PC-3 (cell line): ENCODE data around the gene CHST11. TPM values are rescaled to one million over a fixed set of nuclear protein-coding genes. Genes with fewer than 3 reads are reported as not detected.

Experiments used
- ATAC-seq: fragments of 200-7000 bp; cut with Tn5 transposase; 2 replicates; pipeline ENCODE4 v1.9.1; 2020; ENCODE audit warnings: mild to moderate bottlenecking, moderate library complexity
- BruUV-seq: library from RNA; stranded (reverse); fragments of 400-500 nt; replicated peaks from 2 replicates; lab custom pipeline; 2021; lab: Mats Ljungman, UMichigan
- CTCF ChIA-PET: fragments of 300-600 bp; sonication (Branson Sonifier 250); formaldehyde crosslinking; loops from one replicate; lab custom pipeline; 2022; ENCODE audit warnings: antibody characterized with exemption; lab: Charles Lee
- POLR2A ChIA-PET: fragments of 300-600 bp; sonication (Branson Sonifier 250); formaldehyde crosslinking; loops from one replicate; lab custom pipeline; 2022; ENCODE audit warnings: antibody characterized with exemption; ENCODE audit not compliant: unreplicated experiment; lab: Charles Lee
- DNase-seq: peaks from one replicate; pipeline ENCODE4 v3.0.0-alpha.2; 2015
- H2AFZ ChIP-seq: fragments of 300-600 bp; sonication (generic); 2 replicates; pipeline ENCODE4 v1.6.0; 2016; ENCODE audit warnings: antibody characterized with exemption, low read length
- H3F3A ChIP-seq: fragments of 300-600 bp; sonication (generic); one replicate; pipeline ENCODE4 v1.6.0; 2017; ENCODE audit warnings: antibody characterized with exemption, low read length, control low read depth, mild to moderate bottlenecking; ENCODE audit not compliant: unreplicated experiment
- H3K27ac ChIP-seq: fragments of 300-600 bp; sonication (generic); 2 replicates; pipeline ENCODE4 v1.5.1; 2016; ENCODE audit warnings: mild to moderate bottlenecking, low read length
- H3K27me3 ChIP-seq: fragments of 300-600 bp; sonication (generic); 2 replicates; pipeline ENCODE4 v1.6.1; 2016; ENCODE audit warnings: low read length, mixed read lengths
- H3K36me3 ChIP-seq: fragments of 300-600 bp; sonication (generic); 2 replicates; pipeline ENCODE4 v1.6.1; 2016; ENCODE audit warnings: low read depth, mixed run types, low read length, mixed read lengths
- H3K4me1 ChIP-seq: fragments of 300-600 bp; sonication (generic); 2 replicates; pipeline ENCODE4 v1.5.1; 2016; ENCODE audit warnings: low read length; ENCODE audit not compliant: insufficient read depth
- H3K4me2 ChIP-seq: fragments of 300-600 bp; sonication (generic); 2 replicates; pipeline ENCODE4 v1.6.0; 2016; ENCODE audit warnings: low read length
- H3K4me3 ChIP-seq: fragments of 300-600 bp; sonication (generic); 2 replicates; pipeline ENCODE4 v1.5.1; 2016; ENCODE audit warnings: mild to moderate bottlenecking, low read length, mixed read lengths
- H3K79me2 ChIP-seq: fragments of 300-600 bp; sonication (generic); 2 replicates; pipeline ENCODE4 v1.6.1; 2017; ENCODE audit warnings: low read length, mixed read lengths
- H3K9ac ChIP-seq: fragments of 300-600 bp; sonication (generic); 2 replicates; pipeline ENCODE4 v1.6.0; 2016; ENCODE audit warnings: mild to moderate bottlenecking, low read length
- H3K9me2 ChIP-seq: fragments of 300-600 bp; sonication (generic); replicated peaks from 2 replicates; pipeline ENCODE4 v1.6.1; 2016; ENCODE audit warnings: mixed run types, low read length, mixed read lengths
- H3K9me3 ChIP-seq: fragments of 300-600 bp; sonication (generic); 2 replicates; pipeline ENCODE4 v1.6.1; 2016; ENCODE audit warnings: low read length, mixed read lengths
- H4K20me1 ChIP-seq: fragments of 300-600 bp; sonication (generic); 2 replicates; pipeline ENCODE4 v1.6.1; 2016; ENCODE audit warnings: low read length, mixed read lengths
- EZH2 ChIP-seq: fragments of 300-600 bp; sonication (generic); IDR thresholded peaks from one replicate; pipeline ENCODE4 v1.6.1; 2017; ENCODE audit warnings: antibody characterized with exemption, mild to moderate bottlenecking, low read length; ENCODE audit not compliant: unreplicated experiment
- EZH2phosphoT487 ChIP-seq: fragments of 300-600 bp; sonication (generic); IDR thresholded peaks from 2 replicates; pipeline ENCODE4 v1.6.1; 2018; ENCODE audit warnings: mild to moderate bottlenecking, antibody characterized with exemption, low read length, borderline replicate concordance
- intact Hi-C: fragments of 100-400 bp; cut with micrococcal nuclease; formaldehyde crosslinking; loops from 2 replicates; pipeline ENCODE4 v1.9.0; 2023
- total RNA-seq: library from RNA; depleted of rRNA; stranded (reverse); fragments of >200 nt; gene quantifications from 2 replicates; pipeline ENCODE4 v1.2.3, GENCODE V29; 2014
- TF ChIP-seq, protein P1 (sequence below): fragments of 300-600 bp; sonication (generic); conservative IDR thresholded peaks from 2 replicates; pipeline ENCODE4 v1.5.1; 2017; ENCODE audit warnings: antibody characterized with exemption, low read depth, mild to moderate bottlenecking, low read length

Gene CHST11
- total RNA-seq, 1 experiment from 2014 or later = 53.5 TPM

DNA sequence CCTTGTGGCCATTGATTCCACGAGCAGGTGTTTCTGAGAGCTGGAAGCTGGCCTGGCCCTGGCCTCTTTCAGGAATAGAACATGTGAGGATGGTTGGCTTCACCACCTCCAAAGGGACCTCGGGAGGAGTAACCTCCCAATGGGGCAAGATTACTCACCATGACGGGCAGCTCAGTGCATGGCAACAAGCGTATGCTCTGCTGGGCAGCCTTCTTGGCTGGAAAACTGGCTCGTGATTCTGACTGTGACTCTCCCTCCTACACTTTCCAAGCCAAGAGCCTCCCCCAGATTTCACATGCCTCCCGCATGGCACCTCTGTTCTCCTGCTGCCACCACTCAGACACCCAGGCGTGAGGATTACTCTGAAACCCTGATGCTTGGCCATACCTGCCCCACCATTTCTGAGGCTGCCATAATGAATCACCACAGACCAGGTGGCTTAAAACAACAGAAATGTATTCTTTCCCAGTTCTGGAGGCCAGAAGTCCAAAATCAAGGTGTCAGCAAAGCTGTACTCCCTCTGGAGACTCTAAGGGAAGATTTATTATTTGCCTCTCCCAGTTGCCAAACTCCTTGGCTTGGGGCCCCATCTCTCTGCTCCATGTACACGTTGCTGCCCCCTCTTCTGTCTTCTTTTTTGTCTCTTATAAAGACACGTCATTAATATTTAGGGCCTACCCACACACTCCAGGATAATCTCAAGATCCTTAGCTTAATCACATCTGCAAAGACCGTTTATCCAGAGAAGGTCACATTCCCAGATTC, 215.9 kb downstream of the CHST11 start:
- H3K27ac ChIP-seq = peak overlapping the region; percentile 77
- peak; percentile 28 for ATAC-seq
- H3K9me3 ChIP-seq = no peaks in the 10 kb centered on the region
- H3K4me1 ChIP-seq = peaks cover 59% of the 10 kb centered on the region
- H3K9ac ChIP-seq = peak overlapping the region; percentile 9; the same call in 1 of the 2 replicates
- no peaks in the 10 kb centered on the region for H3K9me2 ChIP-seq
- peak overlapping the region; percentile 83 for H3K4me2 ChIP-seq
- BruUV-seq = no TSS peak
- H4K20me1 ChIP-seq = no peaks in the 10 kb centered on the region
- peaks cover 10% of the 10 kb centered on the region for H3K79me2 ChIP-seq
- DNase-seq = peak; percentile 59
- H2AFZ ChIP-seq = no peak overlapping the region
- no peaks in the 10 kb centered on the region for H3F3A ChIP-seq
- TF ChIP-seq EZH2 = no peak
- TF ChIP-seq EZH2phosphoT487 = no peak
- TF ChIP-seq, protein P1, sequence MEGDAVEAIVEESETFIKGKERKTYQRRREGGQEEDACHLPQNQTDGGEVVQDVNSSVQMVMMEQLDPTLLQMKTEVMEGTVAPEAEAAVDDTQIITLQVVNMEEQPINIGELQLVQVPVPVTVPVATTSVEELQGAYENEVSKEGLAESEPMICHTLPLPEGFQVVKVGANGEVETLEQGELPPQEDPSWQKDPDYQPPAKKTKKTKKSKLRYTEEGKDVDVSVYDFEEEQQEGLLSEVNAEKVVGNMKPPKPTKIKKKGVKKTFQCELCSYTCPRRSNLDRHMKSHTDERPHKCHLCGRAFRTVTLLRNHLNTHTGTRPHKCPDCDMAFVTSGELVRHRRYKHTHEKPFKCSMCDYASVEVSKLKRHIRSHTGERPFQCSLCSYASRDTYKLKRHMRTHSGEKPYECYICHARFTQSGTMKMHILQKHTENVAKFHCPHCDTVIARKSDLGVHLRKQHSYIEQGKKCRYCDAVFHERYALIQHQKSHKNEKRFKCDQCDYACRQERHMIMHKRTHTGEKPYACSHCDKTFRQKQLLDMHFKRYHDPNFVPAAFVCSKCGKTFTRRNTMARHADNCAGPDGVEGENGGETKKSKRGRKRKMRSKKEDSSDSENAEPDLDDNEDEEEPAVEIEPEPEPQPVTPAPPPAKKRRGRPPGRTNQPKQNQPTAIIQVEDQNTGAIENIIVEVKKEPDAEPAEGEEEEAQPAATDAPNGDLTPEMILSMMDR = no peak
- no peak overlapping the region for H3K4me3 ChIP-seq
- intact Hi-C loops = loop anchor here (5.0 to 10.0 kb wide), 3 partner anchors 92 to 300 kb away; partner anchors contain the start of gene CHST11
- no peaks in the 10 kb centered on the region for H3K27me3 ChIP-seq
- ChIA-PET CTCF (interaction anchor here (1.0 kb wide), 1 partner anchor 291 kb away, joined by 4 read pairs; no protein-coding TSS in a partner anchor), POLR2A (no interaction called here)
- no peaks in the 10 kb centered on the region for H3K36me3 ChIP-seq

DNA sequence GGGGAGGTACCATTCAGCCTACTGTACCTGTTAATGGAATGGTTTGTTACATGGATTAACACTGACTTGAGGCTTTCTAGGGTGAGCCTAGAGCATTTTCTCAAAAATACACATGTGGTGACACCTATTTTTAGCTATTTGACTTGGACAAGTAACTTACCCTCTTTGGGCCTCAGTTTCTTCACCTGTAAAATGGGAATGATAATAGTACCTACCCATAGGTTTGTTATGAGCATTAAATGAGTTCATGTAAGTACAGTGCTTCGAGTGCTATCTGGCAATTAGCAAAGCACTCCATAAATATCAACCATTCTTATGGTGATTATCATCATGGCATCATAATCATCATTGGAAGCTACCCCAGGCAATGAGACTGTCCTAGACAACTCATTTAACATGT, 216.5 kb downstream of the CHST11 start:
- Histone ChIP-seq H3K27ac (peak overlapping the region; percentile 77; the same call in 1 of the 2 replicates), H3K4me3 (no peak overlapping the region), H3K79me2 (peaks cover 10% of the 10 kb centered on the region), H3K4me2 (no peak overlapping the region; the same call in 1 of the 2 replicates), H3F3A (no peaks in the 10 kb centered on the region), H3K9ac (no peak overlapping the region), H3K9me3 (no peaks in the 10 kb centered on the region), H3K36me3 (no peaks in the 10 kb centered on the region), H3K9me2 (no peaks in the 10 kb centered on the region), H3K27me3 (no peaks in the 10 kb centered on the region), H3K4me1 (peaks cover 65% of the 10 kb centered on the region), H4K20me1 (no peaks in the 10 kb centered on the region), H2AFZ (no peak overlapping the region)
- TF ChIP-seq, protein P1 = no peak
- TF ChIP-seq EZH2 (no peak), EZH2phosphoT487 (no peak)
- ChIA-PET POLR2A (no interaction called here), CTCF (no interaction called here)
- no peak for DNase-seq
- ATAC-seq = no peak
- no TSS peak for BruUV-seq
- intact Hi-C loops = loop anchor here (5.0 to 10.0 kb wide), 3 partner anchors 92 to 301 kb away; partner anchors contain the start of gene CHST11
